CD14-positive monocyte (primary cell): Measurements from ENCODE around the gene PODXL2. TPM values are rescaled to one million over a fixed set of nuclear protein-coding genes. Genes with fewer than 3 reads are reported as not detected.
A peak's percentile ranks its signal among the peaks of the same experiment; 100 is the strongest.

Source experiments
- DNase-seq, 3 donors: peaks; one replicate each; pipeline ENCODE4 v3.0.0-alpha.2; 2011 to 2022
- H2AFZ ChIP-seq: 2 replicates; pipeline ENCODE4 v1.6.0; 2012; ENCODE audit warnings: mild to moderate bottlenecking, low read depth, low read length, inconsistent platforms; ENCODE audit not compliant: insufficient read depth, poor library complexity, severe bottlenecking
- H3K27ac ChIP-seq, 2 donors: 1 replicate in 1 of 2; 2 replicates in 1 of 2; pipeline ENCODE4 v1.5.1; 2012 to 2013; ENCODE audit warnings: low read length in 2 of 2, control low read depth in 1 of 2, inconsistent platforms in 1 of 2, low read depth in 1 of 2, mild to moderate bottlenecking in 1 of 2
- H3K27me3 ChIP-seq, 2 donors: one replicate each; pipeline versions ENCODE4 v1.6.0 to v1.6.1; 2011 to 2013; ENCODE audit warnings: low read length in 2 of 2; ENCODE audit not compliant: control insufficient read depth in 2 of 2, insufficient read depth in 2 of 2
- H3K36me3 ChIP-seq, 2 donors: replicated peaks in 1 of 2; 1 replicate in 1 of 2; 2 replicates in 1 of 2; pipeline versions ENCODE4 v1.5.1 to v1.6.1; 2012 to 2013; ENCODE audit warnings: low read length in 2 of 2, control low read depth in 1 of 2, inconsistent platforms in 1 of 2, mild to moderate bottlenecking in 1 of 2; ENCODE audit not compliant: insufficient read depth in 2 of 2, control insufficient read depth in 1 of 2
- H3K4me1 ChIP-seq, 2 donors: 1 replicate in 1 of 2; 2 replicates in 1 of 2; pipeline versions ENCODE4 v1.5.1 to v1.6.1; 2012 to 2013; ENCODE audit warnings: low read length in 2 of 2, control low read depth in 1 of 2, inconsistent platforms in 1 of 2, mild to moderate bottlenecking in 1 of 2, moderate library complexity in 1 of 2; ENCODE audit not compliant: insufficient read depth in 2 of 2, control insufficient read depth in 1 of 2
- H3K4me2 ChIP-seq: replicated peaks from 2 replicates; pipeline ENCODE3; 2012; ENCODE audit warnings: low read length, moderate library complexity, mild to moderate bottlenecking; ENCODE audit not compliant: poor library complexity, severe bottlenecking; ENCODE audit errors: extremely low read depth
- H3K4me3 ChIP-seq, 3 experiments: fragments of 200-600 bp in 1 of 3; sonication (generic) in 1 of 3; replicated peaks in 1 of 3; 1 replicate in 2 of 3; 2 replicates in 1 of 3; pipeline ENCODE4 v1.5.1; 2011 to 2013; ENCODE audit warnings: low read length in 3 of 3, mild to moderate bottlenecking in 3 of 3, control low read depth in 2 of 3, low read depth in 2 of 3, inconsistent platforms in 1 of 3, moderate library complexity in 1 of 3
- H3K79me2 ChIP-seq: 2 replicates; pipeline ENCODE4 v1.6.0; 2012; ENCODE audit warnings: mild to moderate bottlenecking, control low read depth, inconsistent platforms, low read length, moderate library complexity; ENCODE audit not compliant: insufficient read depth
- H3K9ac ChIP-seq: 2 replicates; pipeline ENCODE4 v1.6.0; 2017; ENCODE audit warnings: low read length, mild to moderate bottlenecking; ENCODE audit not compliant: insufficient read depth, poor library complexity, severe bottlenecking
- H3K9me3 ChIP-seq, 2 donors: replicated peaks in 1 of 2; 1 replicate in 1 of 2; 2 replicates in 1 of 2; pipeline versions ENCODE4 v1.5.1 to v1.6.1; 2012 to 2013; ENCODE audit warnings: low read length in 2 of 2, control low read depth in 1 of 2; ENCODE audit not compliant: control insufficient read depth in 1 of 2, insufficient read depth in 1 of 2
- H4K20me1 ChIP-seq: 2 replicates; pipeline ENCODE4 v1.6.0; 2012; ENCODE audit warnings: mild to moderate bottlenecking, low read length, control low read depth, moderate library complexity; ENCODE audit not compliant: insufficient read depth
- H3K27ac Mint-ChIP-seq, 7 donors: one replicate each; pipeline ENCODE4 v1.8.0; 2020; ENCODE audit warnings: mild to moderate bottlenecking in 7 of 7, mixed read lengths in 7 of 7, moderate library complexity in 6 of 7, inconsistent platforms in 2 of 7
- H3K27me3 Mint-ChIP-seq, 3 donors: one replicate each; pipeline ENCODE4 v1.8.0; 2021 to 2022; ENCODE audit warnings: low read depth in 3 of 3, mild to moderate bottlenecking in 3 of 3, mixed read lengths in 3 of 3, moderate library complexity in 3 of 3, inconsistent platforms in 1 of 3
- H3K36me3 Mint-ChIP-seq, 2 donors: one replicate each; pipeline ENCODE4 v1.8.0; 2020; ENCODE audit warnings: mixed read lengths in 2 of 2, inconsistent platforms in 1 of 2, mild to moderate bottlenecking in 1 of 2
- H3K4me1 Mint-ChIP-seq: one replicate; pipeline ENCODE4 v1.8.0; 2020; ENCODE audit warnings: mild to moderate bottlenecking, mixed read lengths
- H3K4me3 Mint-ChIP-seq, 2 donors: one replicate each; pipeline ENCODE4 v1.8.0; 2020; ENCODE audit warnings: mild to moderate bottlenecking in 2 of 2, mixed read lengths in 2 of 2, moderate library complexity in 1 of 2
- H3K9me3 Mint-ChIP-seq, 7 donors: one replicate each; pipeline ENCODE4 v1.8.0; 2020 to 2022; ENCODE audit warnings: mixed read lengths in 7 of 7, mild to moderate bottlenecking in 6 of 7, moderate library complexity in 6 of 7, inconsistent platforms in 2 of 7
- CTCF ChIP-seq: fragments of 200-600 bp; IDR thresholded peaks from one replicate; pipeline ENCODE4 v1.8.0; 2022; ENCODE audit warnings: antibody characterized with exemption, mild to moderate bottlenecking
- WGBS: methylation state at CpG from one replicate; pipeline ENCODE4 v1.1.5; 2013; ENCODE audit warnings: missing lambda C conversion rate; ENCODE audit not compliant: insufficient coverage; 5-methylcytosine and 5-hydroxymethylcytosine counted together
- intact Hi-C, 2 donors: fragments of 100-400 bp; cut with micrococcal nuclease; formaldehyde crosslinking; loops; one replicate each; pipeline versions ENCODE4 v1.15.0 to v1.15.1; 2023
- polyA plus RNA-seq, 3 donors: library from polyadenylated mRNA; depleted of rRNA in 1 of 3; unstranded in 2 of 3; stranded (reverse) in 1 of 3; fragments of 300-500 nt in 2 of 3; fragments of >200 nt in 1 of 3; fragmentation: Illumina TruSeq in 2 of 3; gene quantifications; 1 replicate in 2 of 3; 2 replicates in 1 of 3; pipeline ENCODE4 v1.2.3, GENCODE V29; 2012 to 2021

PODXL2 gene
- polyA plus RNA-seq, 3 donors = 0.33 to 0.64 (median 0.43) TPM

GRCh38 chr3:127625821-127626220 lies 3.2 kb upstream of the PODXL2 start:
- WGBS = 67% methylated on average over 1 of the region's 2 CpGs
- H3K36me3 Mint-ChIP-seq = peaks cover 19 to 28% of the 10 kb centered on the region in 2 donors

GRCh38 chr3:127628426-127628787 lies 578 bp upstream of the PODXL2 start:
- H4K20me1 ChIP-seq = no peaks in the 10 kb centered on the region
- no peak overlapping the region for H2AFZ ChIP-seq
- no peak overlapping the region for H3K4me2 ChIP-seq
- H3K4me1 ChIP-seq = peaks cover 11 to 13% of the 10 kb centered on the region in 2 donors
- intact Hi-C loops = no loop called here
- no peak overlapping the region for H3K9ac ChIP-seq
- H3K4me1 Mint-ChIP-seq = peaks cover 15% of the 10 kb centered on the region
- peak overlapping the region; percentile 76 to 93 for H3K4me3 Mint-ChIP-seq
- no peak for DNase-seq
- peaks cover 3 to 12% of the 10 kb centered on the region in 2 donors for H3K36me3 Mint-ChIP-seq
- peaks cover 32 to 48% of the 10 kb centered on the region in 2 donors for H3K27me3 ChIP-seq
- H3K27ac ChIP-seq = no peak overlapping the region
- no peaks in the 10 kb centered on the region for H3K79me2 ChIP-seq
- H3K36me3 ChIP-seq = no peaks in the 10 kb centered on the region
- H3K9me3 ChIP-seq = no peaks in the 10 kb centered on the region
- peaks cover 0 to 13% (median 9%) of the 10 kb centered on the region in 7 donors for H3K9me3 Mint-ChIP-seq
- H3K4me3 ChIP-seq = no peak overlapping the region
- no peak for TF ChIP-seq CTCF
- peak overlapping the region in 1 of 7 donors; percentile 54 for H3K27ac Mint-ChIP-seq
- peaks cover 55 to 60% (median 57%) of the 10 kb centered on the region in 3 donors for H3K27me3 Mint-ChIP-seq
- WGBS = 94% methylated on average over 2 of the region's 4 CpGs

More at GRCh38 chr3:127625821-127626220, 3.2 kb upstream of the PODXL2 start:
- no peaks in the 10 kb centered on the region for H4K20me1 ChIP-seq
- H3K4me2 ChIP-seq = no peak overlapping the region
- no peak overlapping the region for H2AFZ ChIP-seq
- H3K27ac Mint-ChIP-seq = no peak overlapping the region
- no peaks in the 10 kb centered on the region for H3K9me3 ChIP-seq
- peaks cover 32 to 39% of the 10 kb centered on the region in 2 donors for H3K27me3 ChIP-seq
- H3K27me3 Mint-ChIP-seq = peaks cover 42 to 46% (median 44%) of the 10 kb centered on the region in 3 donors
- H3K36me3 ChIP-seq = peaks cover 0 to 22% of the 10 kb centered on the region in 2 donors
- no peak overlapping the region for H3K4me3 Mint-ChIP-seq
- H3K9me3 Mint-ChIP-seq = peaks cover 0 to 13% (median 9%) of the 10 kb centered on the region in 7 donors
- intact Hi-C loops = no loop called here
- no peak overlapping the region for H3K4me3 ChIP-seq
- no peak overlapping the region for H3K9ac ChIP-seq
- peaks cover 15% of the 10 kb centered on the region for H3K4me1 Mint-ChIP-seq
- DNase-seq = no peak
- no peak overlapping the region for H3K27ac ChIP-seq
- no peak for TF ChIP-seq CTCF
- no peaks in the 10 kb centered on the region for H3K79me2 ChIP-seq
- peaks cover 11 to 13% of the 10 kb centered on the region in 2 donors for H3K4me1 ChIP-seq
